Measurements from ENCODE around the gene D2HGDH. TPM values are rescaled to one million over a fixed set of nuclear protein-coding genes. Genes with fewer than 3 reads are reported as not detected.

D2HGDH gene
- total RNA-seq (2014; rRNA removed; shearing (Covaris generic)) (19.1 and 19.6 TPM in 2 replicates), polyA plus RNA-seq (2016; fragmentation: Nextera tagmentation; extraction: Ambion mirVana) (8.3 and 9.7 TPM in 2 replicates)

DNA sequence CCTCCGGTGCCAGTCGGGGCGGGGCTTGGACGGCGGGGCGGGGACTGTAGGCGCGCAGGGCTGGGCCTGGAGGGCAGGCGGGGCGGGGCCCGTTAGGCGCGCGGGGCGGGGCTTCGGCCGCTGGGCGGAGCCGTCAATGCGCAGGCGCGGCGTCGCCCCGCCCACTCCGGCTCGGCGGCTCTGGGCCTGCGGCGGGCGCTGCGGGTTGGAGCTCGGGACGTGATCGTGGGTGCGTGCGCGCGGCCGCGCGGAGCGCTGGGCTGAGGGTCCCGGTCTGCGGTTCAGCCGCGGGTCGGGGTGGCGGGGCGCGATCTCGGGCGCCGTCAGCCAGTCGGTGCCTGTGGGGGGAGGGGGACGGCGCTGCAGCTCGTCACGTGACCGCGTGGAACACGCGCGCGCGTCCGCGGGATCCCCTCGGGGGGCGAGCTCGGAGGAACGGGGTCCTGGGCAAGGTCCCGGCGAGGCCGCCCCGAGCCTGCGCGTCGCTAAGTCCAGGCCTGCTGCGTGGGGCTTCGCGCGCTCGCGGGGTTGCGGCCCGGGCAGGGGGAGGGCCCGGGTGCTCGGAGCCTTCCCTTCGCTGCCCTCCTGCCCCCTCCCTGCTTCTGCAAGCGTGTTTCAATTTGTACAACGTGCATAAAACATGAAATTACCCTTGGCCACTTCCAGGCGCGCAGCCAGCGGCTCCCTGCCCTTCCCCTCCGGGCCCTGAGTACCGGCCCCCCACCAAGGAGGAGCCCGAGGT, at the start of gene D2HGDH:
TSS of gene D2HGDH (plus strand) at position 164 of the 742 bp plus-strand sequence. CDS start 595 bp downstream, outside the sequence.
- Histone ChIP-seq H3K27me3 (replicated peaks; ENCODE audit: insufficient read depth) (no peaks in the 10 kb centered on the region), H2AFZ (peak within 1 kb of the TSS; percentile 93), H3K9me2 (ENCODE audit: insufficient read depth) (no peaks in the 10 kb centered on the region), H3K4me2 (ENCODE audit: unreplicated experiment) (peak within 1 kb of the TSS; percentile 70), H3K9ac (peak within 1 kb of the TSS; percentile 77), H3K9me3 (ENCODE audit: low read depth) (no peaks in the 10 kb centered on the region), H3K4me1 (ENCODE audit: insufficient read depth) (peaks cover 3% of the 10 kb centered on the region; the same call in 1 of the 2 replicates), H3K79me2 (ENCODE audit: insufficient read depth) (peaks cover 9% of the 10 kb centered on the region), H3K4me3 (peak within 1 kb of the TSS; percentile 84), H3F3A (ENCODE audit: insufficient read depth) (no peaks in the 10 kb centered on the region), H3K36me3 (ENCODE audit: low read depth) (no peaks in the 10 kb centered on the region), H3K27ac (peak within 1 kb of the TSS; percentile 53), H4K20me1 (ENCODE audit: insufficient read depth) (no peaks in the 10 kb centered on the region)
- WGBS, 2 experiments (ENCODE audit: low coverage in 1 of 2, low lambda C conversion rate in 2 of 2, missing lambda C conversion rate in 2 of 2): 1% methylated on average over 17 to 63 of the region's 98 CpGs
- TF ChIP-seq EZH2phosphoT487 (IDR thresholded peaks at IDR 0.05; ENCODE audit: insufficient read depth, low read depth): no peak
- in situ Hi-C loops (cut with MboI): no loop called here
- DNase-seq: peak; percentile 97

DNA sequence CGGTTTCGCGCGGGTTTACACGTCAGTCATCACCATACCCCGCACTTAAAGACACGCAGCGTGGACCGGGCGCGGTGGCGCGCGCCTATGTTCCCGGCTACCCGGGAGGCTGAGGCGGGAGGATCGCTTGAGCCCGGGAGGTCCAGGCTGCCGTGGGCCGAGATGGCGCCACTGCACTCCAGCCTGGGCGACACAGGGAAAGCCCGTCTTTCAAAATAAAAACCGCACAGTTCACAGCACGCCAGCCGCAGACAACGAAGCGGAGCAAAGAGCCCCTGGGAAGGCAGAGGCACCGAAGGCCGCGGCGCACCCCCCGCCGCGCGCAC, 48.1 kb upstream of the D2HGDH start:
- H3K27ac ChIP-seq: peak overlapping the region; percentile 57
- in situ Hi-C loops (cut with MboI): no loop called here
- no peaks in the 10 kb centered on the region for H4K20me1 ChIP-seq (ENCODE audit: insufficient read depth)
- no peaks in the 10 kb centered on the region for H3K9me3 ChIP-seq (ENCODE audit: low read depth)
- H3K9ac ChIP-seq: peak overlapping the region; percentile 98
- H3K36me3 ChIP-seq (ENCODE audit: low read depth): peaks cover 6% of the 10 kb centered on the region
- H2AFZ ChIP-seq: peak overlapping the region; percentile 81
- H3F3A ChIP-seq (ENCODE audit: insufficient read depth): peaks cover 27% of the 10 kb centered on the region
- 1 to 3% methylated on average over 25 to 31 of the region's 37 CpGs for WGBS, 2 experiments (ENCODE audit: low coverage in 1 of 2, low lambda C conversion rate in 2 of 2, missing lambda C conversion rate in 2 of 2)
- H3K4me3 ChIP-seq: peak overlapping the region; percentile 95
- H3K9me2 ChIP-seq (ENCODE audit: insufficient read depth): no peaks in the 10 kb centered on the region
- H3K4me2 ChIP-seq (ENCODE audit: unreplicated experiment): peak overlapping the region; percentile 83
- H3K27me3 ChIP-seq (replicated peaks; ENCODE audit: insufficient read depth): no peaks in the 10 kb centered on the region
- no peak for DNase-seq
- peaks cover 28% of the 10 kb centered on the region for H3K4me1 ChIP-seq (ENCODE audit: insufficient read depth)
- H3K79me2 ChIP-seq (ENCODE audit: insufficient read depth): peaks cover 75% of the 10 kb centered on the region
- TF ChIP-seq EZH2phosphoT487 (IDR thresholded peaks at IDR 0.05; ENCODE audit: insufficient read depth, low read depth) (no peak), EZH2 (IDR thresholded peaks at IDR 0.05; ENCODE audit: insufficient read depth, poor library complexity, severe bottlenecking) (no peak)

DNA sequence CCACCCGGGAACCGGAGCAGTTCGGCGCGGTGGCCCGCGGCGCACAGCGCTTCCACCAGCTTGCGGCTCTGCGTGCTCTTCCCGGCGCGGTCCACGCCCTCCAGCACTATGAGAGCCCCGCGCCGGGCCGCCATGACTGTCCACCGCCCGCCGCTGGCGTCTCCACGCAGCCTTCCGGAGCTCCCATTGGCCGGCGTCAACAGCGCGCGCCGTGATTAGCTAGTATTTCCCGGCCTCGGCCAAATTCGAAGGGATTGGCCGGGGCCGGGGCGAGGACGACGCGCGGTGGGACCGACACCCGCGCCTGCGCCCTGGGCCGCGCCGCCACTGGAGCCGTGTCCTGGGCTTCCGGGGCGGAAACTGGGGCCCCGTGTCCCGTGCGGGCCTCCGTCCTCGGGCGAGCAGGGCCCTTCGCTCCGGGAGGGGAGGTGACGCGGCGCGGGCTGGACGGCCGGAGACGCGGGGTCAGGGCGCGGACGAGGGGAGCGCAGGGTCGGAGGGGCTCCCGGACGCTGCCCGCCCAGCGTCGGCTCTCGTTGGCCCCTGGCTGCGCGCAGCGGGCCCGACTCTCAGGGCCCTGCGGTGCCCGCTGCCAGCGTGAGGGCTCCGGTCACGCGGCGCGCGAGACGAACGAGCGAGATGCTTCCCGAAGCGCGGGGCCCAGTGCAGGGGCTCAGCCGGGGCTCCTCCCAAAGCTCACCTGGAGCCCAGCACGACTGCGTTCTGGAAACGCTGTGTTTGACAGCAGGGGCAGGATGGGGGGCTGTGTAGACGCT, 47.6 kb upstream of the D2HGDH start, which contains the start of gene DTYMK:
TSS of gene DTYMK (minus strand) at position 166 of the 776 bp plus-strand sequence. CDS start at position 134, 32 bp downstream.
- DNase-seq: peak; percentile 99
- H3K4me3 ChIP-seq: peak within 1 kb of the TSS; percentile 95
- peak within 1 kb of the TSS; percentile 83 for H3K4me2 ChIP-seq (ENCODE audit: unreplicated experiment)
- TF ChIP-seq EZH2phosphoT487 (IDR thresholded peaks at IDR 0.05; ENCODE audit: insufficient read depth, low read depth): no peak
- TF ChIP-seq EZH2 (IDR thresholded peaks at IDR 0.05; ENCODE audit: insufficient read depth, poor library complexity, severe bottlenecking): no peak
- peak within 1 kb of the TSS; percentile 81 for H2AFZ ChIP-seq
- H3K9me2 ChIP-seq (ENCODE audit: insufficient read depth): no peaks in the 10 kb centered on the region
- peak within 1 kb of the TSS; percentile 92 for H3K27ac ChIP-seq
- peaks cover 26% of the 10 kb centered on the region for H3K4me1 ChIP-seq (ENCODE audit: insufficient read depth)
- H3K9me3 ChIP-seq (ENCODE audit: low read depth): no peaks in the 10 kb centered on the region
- peaks cover 6% of the 10 kb centered on the region for H3K36me3 ChIP-seq (ENCODE audit: low read depth)
- in situ Hi-C loops (cut with MboI): no loop called here
- WGBS, 2 experiments (ENCODE audit: low coverage in 1 of 2, low lambda C conversion rate in 2 of 2, missing lambda C conversion rate in 2 of 2): 0 to 1% methylated on average over 89 to 102 of the region's 102 CpGs
- H3K27me3 ChIP-seq (replicated peaks; ENCODE audit: insufficient read depth): no peaks in the 10 kb centered on the region
- no peaks in the 10 kb centered on the region for H4K20me1 ChIP-seq (ENCODE audit: insufficient read depth)
- peaks cover 75% of the 10 kb centered on the region for H3K79me2 ChIP-seq (ENCODE audit: insufficient read depth)
- H3K9ac ChIP-seq: peak within 1 kb of the TSS; percentile 98
- H3F3A ChIP-seq (ENCODE audit: insufficient read depth): peaks cover 26% of the 10 kb centered on the region

DNA sequence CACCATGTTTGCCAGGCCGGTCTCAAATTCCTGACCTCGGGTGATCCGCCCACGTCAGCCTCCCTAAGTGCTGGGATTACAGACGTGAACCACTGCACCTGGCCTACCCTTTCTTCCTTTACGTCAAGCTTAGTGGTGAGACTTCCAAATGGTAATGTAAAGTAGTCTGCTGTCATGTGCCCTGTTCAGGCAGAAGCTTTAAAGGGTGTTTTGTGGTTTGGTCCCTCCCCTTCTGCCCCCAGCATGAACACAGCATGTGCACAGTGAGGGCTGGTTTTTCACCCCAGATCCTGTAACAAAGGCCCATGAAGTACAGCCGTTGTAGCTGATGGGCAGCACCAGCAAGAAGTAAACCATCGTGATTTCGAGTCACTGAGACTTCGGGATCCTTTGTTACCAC, 45.1 kb upstream of the D2HGDH start:
- H3F3A ChIP-seq (ENCODE audit: insufficient read depth): peaks cover 14% of the 10 kb centered on the region; the same call in 1 of the 2 replicates
- H4K20me1 ChIP-seq (ENCODE audit: insufficient read depth): no peaks in the 10 kb centered on the region
- H3K79me2 ChIP-seq (ENCODE audit: insufficient read depth): peaks cover 54% of the 10 kb centered on the region
- peaks cover 30% of the 10 kb centered on the region for H3K4me1 ChIP-seq (ENCODE audit: insufficient read depth)
- no peak overlapping the region for H3K9ac ChIP-seq
- H3K9me3 ChIP-seq (ENCODE audit: low read depth): no peaks in the 10 kb centered on the region
- H3K27ac ChIP-seq: no peak overlapping the region
- no peaks in the 10 kb centered on the region for H3K27me3 ChIP-seq (replicated peaks; ENCODE audit: insufficient read depth)
- no peak for DNase-seq
- no peak overlapping the region for H3K4me2 ChIP-seq (ENCODE audit: unreplicated experiment)
- in situ Hi-C loops (cut with MboI): no loop called here
- TF ChIP-seq EZH2 (IDR thresholded peaks at IDR 0.05; ENCODE audit: insufficient read depth, poor library complexity, severe bottlenecking) (no peak), EZH2phosphoT487 (IDR thresholded peaks at IDR 0.05; ENCODE audit: insufficient read depth, low read depth) (no peak)
- H3K4me3 ChIP-seq: no peak overlapping the region
- no peaks in the 10 kb centered on the region for H3K9me2 ChIP-seq (ENCODE audit: insufficient read depth)
- no peak overlapping the region for H2AFZ ChIP-seq
- WGBS, 2 experiments (ENCODE audit: low coverage in 1 of 2, low lambda C conversion rate in 2 of 2, missing lambda C conversion rate in 2 of 2): 88% methylated on average over 10 of the region's 10 CpGs
- peaks cover 1% of the 10 kb centered on the region for H3K36me3 ChIP-seq (ENCODE audit: low read depth)

Measured in GM23248 (cell line).